Ishikawa (cell line): ENCODE data around the gene PLXNA4.

ENCODE experiments used
- CEBPB ChIP-seq: IDR thresholded peaks from 2 replicates; pipeline ENCODE4 v1.6.1; 2012
- CREB1 ChIP-seq: IDR thresholded peaks from 2 replicates; pipeline ENCODE4 v1.6.1; 2012; ENCODE audit warnings: low read depth
- EGR1 ChIP-seq: IDR thresholded peaks from 2 replicates; pipeline ENCODE4 v1.6.1; 2012
- EP300 ChIP-seq: IDR thresholded peaks from 2 replicates; pipeline ENCODE4 v1.6.1; 2012; ENCODE audit warnings: borderline replicate concordance
- FOXM1 ChIP-seq: IDR thresholded peaks from 2 replicates; pipeline ENCODE4 v1.6.1; 2012; ENCODE audit warnings: low read depth, borderline replicate concordance
- MAX ChIP-seq: IDR thresholded peaks from 2 replicates; pipeline ENCODE4 v1.6.1; 2012
- NFIC ChIP-seq: IDR thresholded peaks from 2 replicates; pipeline ENCODE4 v1.6.1; 2012
- RAD21 ChIP-seq: IDR thresholded peaks from 2 replicates; pipeline ENCODE4 v1.6.1; 2012; ENCODE audit warnings: low read depth
- REST ChIP-seq: IDR thresholded peaks from 2 replicates; pipeline ENCODE4 v1.6.1; 2012; ENCODE audit warnings: low read depth, mild to moderate bottlenecking
- TAF1 ChIP-seq: IDR thresholded peaks from 2 replicates; pipeline ENCODE4 v1.6.1; 2012; ENCODE audit warnings: low read depth, mild to moderate bottlenecking
- TCF12 ChIP-seq: IDR thresholded peaks from 2 replicates; pipeline ENCODE4 v1.6.1; 2012; ENCODE audit warnings: low read depth
- TEAD4 ChIP-seq: IDR thresholded peaks from 2 replicates; pipeline ENCODE4 v1.6.1; 2012
- USF1 ChIP-seq: IDR thresholded peaks from 2 replicates; pipeline ENCODE4 v1.6.1; 2012
- YY1 ChIP-seq: IDR thresholded peaks from 2 replicates; pipeline ENCODE4 v1.6.1; 2012; ENCODE audit warnings: low read depth
- ZBTB7A ChIP-seq: IDR thresholded peaks from 2 replicates; pipeline ENCODE4 v1.6.1; 2012; ENCODE audit warnings: low read depth

Gene PLXNA4

GRCh38 chr7:132187869-132188789 is 388.1 kb downstream of the PLXNA4 start:
- no peak for TF ChIP-seq EGR1
- TF ChIP-seq FOXM1 = no peak
- TF ChIP-seq USF1 = no peak
- TF ChIP-seq MAX = no peak
- no peak for TF ChIP-seq CREB1
- TF ChIP-seq TEAD4 = no peak
- TF ChIP-seq REST = no peak
- no peak for TF ChIP-seq TAF1
- TF ChIP-seq EP300 = no peak
- TF ChIP-seq TCF12 = no peak
- no peak for TF ChIP-seq RAD21
- no peak for TF ChIP-seq YY1

GRCh38 chr7:132187391-132187790 is 388.9 kb downstream of the PLXNA4 start:
- TF ChIP-seq CEBPB (no peak), NFIC (no peak), MAX (no peak), TCF12 (no peak), RAD21 (no peak), CREB1 (no peak), EP300 (no peak)

- TF ChIP-seq RAD21 = no peak
- TF ChIP-seq TCF12 = no peak
- no peak for TF ChIP-seq ZBTB7A
- no peak for TF ChIP-seq YY1
- TF ChIP-seq TEAD4 = no peak
- TF ChIP-seq MAX = no peak
- TF ChIP-seq CEBPB = no peak
- TF ChIP-seq USF1 = no peak
These were observed 391.1 kb downstream of the PLXNA4 start for GRCh38 chr7:132185150-132185549.

GRCh38 chr7:132183781-132184380 is 392.4 kb downstream of the PLXNA4 start:
- TF ChIP-seq TEAD4 = no peak
- TF ChIP-seq TCF12 = no peak
- TF ChIP-seq CREB1 = no peak
- no peak for TF ChIP-seq MAX
- TF ChIP-seq EP300 = no peak
- no peak for TF ChIP-seq USF1
- TF ChIP-seq NFIC = no peak
- no peak for TF ChIP-seq YY1
- TF ChIP-seq ZBTB7A = no peak
- no peak for TF ChIP-seq FOXM1
- TF ChIP-seq TAF1 = no peak
- no peak for TF ChIP-seq EGR1
- no peak for TF ChIP-seq RAD21
- TF ChIP-seq CEBPB = no peak
- no peak for TF ChIP-seq REST

- TF ChIP-seq CEBPB (no peak), TCF12 (no peak), REST (no peak), CREB1 (no peak), ZBTB7A (no peak), USF1 (no peak), YY1 (no peak), EP300 (no peak), TEAD4 (no peak), NFIC (no peak), MAX (no peak), RAD21 (no peak), TAF1 (no peak), EGR1 (no peak), FOXM1 (no peak)
These were observed 393.3 kb downstream of the PLXNA4 start for GRCh38 chr7:132182992-132183391.
